Measurements from ENCODE around the gene RNU7-1.

The RNU7-1 gene

GRCh38 chr12:6936194-6936635, 7.4 kb upstream of the RNU7-1 start:
- peak overlapping the region; percentile 76; the same call in 1 of the 2 replicates for H3K4me2 ChIP-seq (ENCODE audit: low read depth, low read length)
- peaks cover 7% of the 10 kb centered on the region; the same call in 1 of the 2 replicates for H3F3A ChIP-seq (ENCODE audit: insufficient read depth, low read length)
- H3K36me3 ChIP-seq (replicated peaks; ENCODE audit: insufficient read depth, low read length): no peaks in the 10 kb centered on the region
- no peaks in the 10 kb centered on the region for H3K27me3 ChIP-seq (replicated peaks; ENCODE audit: insufficient read depth, low read length)
- H2AFZ ChIP-seq (ENCODE audit: low read length): no peak overlapping the region
- peaks cover 8% of the 10 kb centered on the region; the same call in 1 of the 2 replicates for H3K4me1 ChIP-seq (ENCODE audit: low read length)
- no peaks in the 10 kb centered on the region for H4K20me1 ChIP-seq (ENCODE audit: insufficient read depth, low read length)
- DNase-seq: no peak
- H3K9me2 ChIP-seq (replicated peaks; ENCODE audit: insufficient read depth, low read length): no peaks in the 10 kb centered on the region
- peak overlapping the region; percentile 88; the same call in 1 of the 2 replicates for H3K27ac ChIP-seq (ENCODE audit: low read length)
- H3K79me2 ChIP-seq (ENCODE audit: low read length): peaks cover 38% of the 10 kb centered on the region
- no peak overlapping the region for H3K4me3 ChIP-seq (ENCODE audit: low read length)
- no peaks in the 10 kb centered on the region for H3K9me3 ChIP-seq (replicated peaks; ENCODE audit: insufficient read depth, low read length)
- no peak overlapping the region for H3K9ac ChIP-seq (ENCODE audit: low read length)
- TF ChIP-seq EZH2phosphoT487 (IDR thresholded peaks at IDR 0.05; ENCODE audit: low read length): no peak
- TF ChIP-seq EZH2 (optimal IDR thresholded peaks at IDR 0.05; ENCODE audit: low read depth, low read length): no peak
- TF ChIP-seq CTCF (IDR thresholded peaks at IDR 0.05; ENCODE audit: low read length): no peak

GRCh38 chr12:6936636-6937480, 6.8 kb upstream of the RNU7-1 start:
- Histone ChIP-seq H3K27ac (ENCODE audit: low read length) (peak overlapping the region; percentile 88; the same call in 1 of the 2 replicates), H2AFZ (ENCODE audit: low read length) (no peak overlapping the region)

More at GRCh38 chr12:6936636-6937480, 6.8 kb upstream of the RNU7-1 start:
- DNase-seq: no peak
- no peaks in the 10 kb centered on the region for H3K9me3 ChIP-seq (replicated peaks; ENCODE audit: insufficient read depth, low read length)
- no peaks in the 10 kb centered on the region for H4K20me1 ChIP-seq (ENCODE audit: insufficient read depth, low read length)
- H3K36me3 ChIP-seq (replicated peaks; ENCODE audit: insufficient read depth, low read length): no peaks in the 10 kb centered on the region
- H3K4me1 ChIP-seq (ENCODE audit: low read length): peaks cover 8% of the 10 kb centered on the region; the same call in 1 of the 2 replicates
- H3K27me3 ChIP-seq (replicated peaks; ENCODE audit: insufficient read depth, low read length): no peaks in the 10 kb centered on the region
- H3K4me3 ChIP-seq (ENCODE audit: low read length): peak overlapping the region; percentile 67
- TF ChIP-seq CTCF (IDR thresholded peaks at IDR 0.05; ENCODE audit: low read length): no peak
- no peak for TF ChIP-seq EZH2phosphoT487 (IDR thresholded peaks at IDR 0.05; ENCODE audit: low read length)
- TF ChIP-seq EZH2 (optimal IDR thresholded peaks at IDR 0.05; ENCODE audit: low read depth, low read length): no peak
- H3K79me2 ChIP-seq (ENCODE audit: low read length): peaks cover 37% of the 10 kb centered on the region
- H3K4me2 ChIP-seq (ENCODE audit: low read depth, low read length): peak overlapping the region; percentile 76
- H3F3A ChIP-seq (ENCODE audit: insufficient read depth, low read length): peaks cover 7% of the 10 kb centered on the region; the same call in 1 of the 2 replicates
- H3K9me2 ChIP-seq (replicated peaks; ENCODE audit: insufficient read depth, low read length): no peaks in the 10 kb centered on the region
- peak overlapping the region; percentile 95 for H3K9ac ChIP-seq (ENCODE audit: low read length)
